ENCODE measurements around the gene KRTAP19-8. TPM values are rescaled to one million over a fixed set of nuclear protein-coding genes. Genes with fewer than 3 reads are reported as not detected.

The KRTAP19-8 gene
- total RNA-seq, 1 donor from 2014 or later = not detected

- peaks cover 3% of the 10 kb centered on the region for H3K9me3 Mint-ChIP-seq (ENCODE audit: unreplicated experiment)
Observed at GRCh38 chr21:31078796-31079195, 40.5 kb upstream of the KRTAP19-8 start.

DNA sequence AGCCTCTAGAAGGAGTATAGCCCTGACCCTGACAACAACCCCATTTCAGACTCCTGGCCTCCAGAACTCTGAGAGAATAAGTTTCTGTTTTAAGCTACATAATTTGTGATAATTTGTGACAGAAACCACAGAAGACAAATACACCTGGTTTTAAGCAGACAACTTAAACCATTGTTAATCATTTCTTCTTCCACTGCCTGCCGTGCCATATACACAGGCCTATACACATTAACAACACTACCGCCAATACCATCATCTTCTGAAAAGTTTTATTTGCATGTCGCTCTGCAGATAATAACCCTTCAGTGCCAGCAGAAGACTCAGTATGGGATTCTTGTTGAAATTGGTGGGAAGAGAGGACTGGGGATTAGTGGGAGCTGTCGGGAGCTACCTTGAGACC, 39.9 kb upstream of the KRTAP19-8 start:
- FAIRE-seq = no peak
- Histone ChIP-seq H3K27me3 (ENCODE audit: insufficient read depth, low read length) (no peaks in the 10 kb centered on the region), H2AFZ (ENCODE audit: low read depth, low read length) (no peak overlapping the region), H3K4me1 (ENCODE audit: insufficient read depth, low read length) (no peaks in the 10 kb centered on the region), H3K9me3 (ENCODE audit: insufficient read depth, low read depth, low read length) (no peaks in the 10 kb centered on the region), H4K20me1 (ENCODE audit: insufficient read depth, low read length) (no peaks in the 10 kb centered on the region), H3K9ac (ENCODE audit: low read length) (no peak overlapping the region), H3K4me3 (ENCODE audit: insufficient read depth, low read depth, low read length) (no peak overlapping the region), H3K27ac (ENCODE audit: low read depth, low read length) (no peak overlapping the region), H3K79me2 (ENCODE audit: insufficient read depth, low read length) (no peaks in the 10 kb centered on the region), H3K4me2 (ENCODE audit: low read length) (no peak overlapping the region), H3K36me3 (ENCODE audit: insufficient read depth, low read length) (no peaks in the 10 kb centered on the region)
- DNase-seq (ENCODE audit: low read depth) = no peak
- TF ChIP-seq CTCF (IDR thresholded peaks at IDR 0.05; ENCODE audit: insufficient read depth, low read depth, low read length) (no peak), EZH2 (IDR thresholded peaks at IDR 0.05; ENCODE audit: insufficient read depth, low read length) (no peak)
- H3K27ac Mint-ChIP-seq (ENCODE audit: unreplicated experiment) = no peak overlapping the region
- peaks cover 10% of the 10 kb centered on the region for H3K27me3 Mint-ChIP-seq (ENCODE audit: low read depth, unreplicated experiment)
- peaks cover 3% of the 10 kb centered on the region for H3K9me3 Mint-ChIP-seq (ENCODE audit: unreplicated experiment)
- H3K4me1 Mint-ChIP-seq (ENCODE audit: low read depth, unreplicated experiment) = no peaks in the 10 kb centered on the region
- no peak overlapping the region for H3K4me3 Mint-ChIP-seq (ENCODE audit: unreplicated experiment)
- no peaks in the 10 kb centered on the region for H3K36me3 Mint-ChIP-seq (ENCODE audit: low read depth, unreplicated experiment)

More at GRCh38 chr21:31078796-31079195, 40.5 kb upstream of the KRTAP19-8 start:
- Mint-ChIP-seq H3K27ac (ENCODE audit: unreplicated experiment) (no peak overlapping the region), H3K4me3 (ENCODE audit: unreplicated experiment) (no peak overlapping the region), H3K4me1 (ENCODE audit: low read depth, unreplicated experiment) (no peaks in the 10 kb centered on the region), H3K36me3 (ENCODE audit: low read depth, unreplicated experiment) (no peaks in the 10 kb centered on the region), H3K27me3 (ENCODE audit: low read depth, unreplicated experiment) (peaks cover 10% of the 10 kb centered on the region)
- H3K4me3 ChIP-seq (ENCODE audit: insufficient read depth, low read depth, low read length) = no peak overlapping the region
- H3K79me2 ChIP-seq (ENCODE audit: insufficient read depth, low read length) = no peaks in the 10 kb centered on the region
- no peak for FAIRE-seq
- no peaks in the 10 kb centered on the region for H3K27me3 ChIP-seq (ENCODE audit: insufficient read depth, low read length)
- H3K4me1 ChIP-seq (ENCODE audit: insufficient read depth, low read length) = no peaks in the 10 kb centered on the region
- no peak overlapping the region for H3K27ac ChIP-seq (ENCODE audit: low read depth, low read length)
- peak; percentile 11 for DNase-seq (ENCODE audit: low read depth)
- H2AFZ ChIP-seq (ENCODE audit: low read depth, low read length) = no peak overlapping the region
- no peak overlapping the region for H3K4me2 ChIP-seq (ENCODE audit: low read length)
- H4K20me1 ChIP-seq (ENCODE audit: insufficient read depth, low read length) = no peaks in the 10 kb centered on the region
- H3K36me3 ChIP-seq (ENCODE audit: insufficient read depth, low read length) = no peaks in the 10 kb centered on the region
- TF ChIP-seq CTCF (IDR thresholded peaks at IDR 0.05; ENCODE audit: insufficient read depth, low read depth, low read length) (no peak), EZH2 (IDR thresholded peaks at IDR 0.05; ENCODE audit: insufficient read depth, low read length) (no peak)
- no peak overlapping the region for H3K9ac ChIP-seq (ENCODE audit: low read length)
- H3K9me3 ChIP-seq (ENCODE audit: insufficient read depth, low read depth, low read length) = no peaks in the 10 kb centered on the region

DNA sequence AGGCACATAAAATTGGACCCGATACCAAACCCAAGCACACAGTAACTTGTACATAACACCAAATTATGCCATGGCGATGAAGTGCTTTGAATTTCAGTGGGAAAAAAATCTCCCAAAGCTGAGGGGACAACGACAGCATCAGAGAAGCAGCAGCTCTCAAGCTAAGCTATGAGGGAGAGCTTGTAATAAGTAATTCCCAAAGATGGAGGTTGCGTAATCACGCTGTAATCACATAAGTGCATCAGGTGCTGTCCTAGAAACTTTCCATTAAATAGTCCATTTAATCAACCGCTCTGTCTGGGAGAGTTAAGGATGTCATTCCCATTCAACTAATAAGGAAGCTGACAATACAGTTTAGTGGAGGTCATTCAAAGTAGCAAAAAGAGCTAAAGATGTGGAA, 37.6 kb upstream of the KRTAP19-8 start:
- Histone ChIP-seq H3K4me1 (ENCODE audit: insufficient read depth, low read length) (no peaks in the 10 kb centered on the region), H2AFZ (ENCODE audit: low read depth, low read length) (no peak overlapping the region), H3K27me3 (ENCODE audit: insufficient read depth, low read length) (no peaks in the 10 kb centered on the region), H3K4me2 (ENCODE audit: low read length) (no peak overlapping the region), H3K4me3 (ENCODE audit: insufficient read depth, low read depth, low read length) (no peak overlapping the region), H3K27ac (ENCODE audit: low read depth, low read length) (no peak overlapping the region), H3K9ac (ENCODE audit: low read length) (no peak overlapping the region), H3K79me2 (ENCODE audit: insufficient read depth, low read length) (no peaks in the 10 kb centered on the region), H3K36me3 (ENCODE audit: insufficient read depth, low read length) (no peaks in the 10 kb centered on the region), H3K9me3 (ENCODE audit: insufficient read depth, low read depth, low read length) (no peaks in the 10 kb centered on the region), H4K20me1 (ENCODE audit: insufficient read depth, low read length) (no peaks in the 10 kb centered on the region)
- Mint-ChIP-seq H3K4me1 (ENCODE audit: low read depth, unreplicated experiment) (no peaks in the 10 kb centered on the region), H3K9me3 (ENCODE audit: unreplicated experiment) (peaks cover 3% of the 10 kb centered on the region), H3K36me3 (ENCODE audit: low read depth, unreplicated experiment) (no peaks in the 10 kb centered on the region), H3K27me3 (ENCODE audit: low read depth, unreplicated experiment) (peaks cover 10% of the 10 kb centered on the region), H3K4me3 (ENCODE audit: unreplicated experiment) (no peak overlapping the region), H3K27ac (ENCODE audit: unreplicated experiment) (no peak overlapping the region)
- TF ChIP-seq EZH2 (IDR thresholded peaks at IDR 0.05; ENCODE audit: insufficient read depth, low read length) (no peak), CTCF (IDR thresholded peaks at IDR 0.05; ENCODE audit: insufficient read depth, low read depth, low read length) (no peak)
- FAIRE-seq (no peak), DNase-seq (ENCODE audit: low read depth) (no peak)
